HepG2 (cell line): ENCODE data around the gene BEAN1. TPM values are rescaled to one million over a fixed set of nuclear protein-coding genes. Genes with fewer than 3 reads are reported as not detected.

Source experiments
- GATAD1 ChIP-seq: IDR thresholded peaks from 2 replicates; pipeline ENCODE4 v1.6.1; 2016; ENCODE audit warnings: missing genetic modification reagents, missing compliant biosample characterization
- KIAA2018 ChIP-seq: sonication (generic); formaldehyde crosslinking; IDR thresholded peaks from 2 replicates; pipeline ENCODE4 v1.5.0; 2020; ENCODE audit warnings: mild to moderate bottlenecking, missing genetic modification reagents, borderline replicate concordance
- MED1 ChIP-seq: sonication (generic); formaldehyde crosslinking; IDR thresholded peaks from 2 replicates; pipeline ENCODE4 v1.4.0; 2020; ENCODE audit warnings: missing genetic modification reagents
- REPIN1 ChIP-seq: sonication (generic); formaldehyde crosslinking; IDR thresholded peaks from 2 replicates; pipeline ENCODE4 v1.8.0; 2022; ENCODE audit warnings: missing genetic modification reagents, low read depth, mild to moderate bottlenecking, borderline replicate concordance
- RFX5 ChIP-seq: IDR thresholded peaks from 2 replicates; pipeline ENCODE4 v1.6.1; 2011; ENCODE audit warnings: low read depth, low read length, improper control_type of control experiment
- RFXAP ChIP-seq: sonication (generic); formaldehyde crosslinking; IDR thresholded peaks from 2 replicates; pipeline ENCODE4 v1.4.0; 2020; ENCODE audit warnings: missing genetic modification reagents, borderline replicate concordance
- SSRP1 ChIP-seq: IDR thresholded peaks from 2 replicates; pipeline ENCODE4 v1.6.1; 2016; ENCODE audit warnings: control low read depth
- ZMYM4 ChIP-seq: sonication (generic); formaldehyde crosslinking; IDR thresholded peaks from 2 replicates; pipeline ENCODE4 v1.8.1; 2023; ENCODE audit warnings: mild to moderate bottlenecking, missing genetic modification reagents
- ZNF530 ChIP-seq: sonication (generic); formaldehyde crosslinking; IDR thresholded peaks from 2 replicates; pipeline ENCODE4 v1.5.0; 2020; ENCODE audit warnings: low read depth, mild to moderate bottlenecking, missing genetic modification reagents
- ZNF569 ChIP-seq: sonication (generic); formaldehyde crosslinking; IDR thresholded peaks from 2 replicates; pipeline ENCODE4 v1.5.0; 2020; ENCODE audit warnings: mild to moderate bottlenecking, missing genetic modification reagents, moderate library complexity, borderline replicate concordance
- ZNF687 ChIP-seq: sonication (generic); formaldehyde crosslinking; IDR thresholded peaks from 2 replicates; pipeline ENCODE4 v1.5.1; 2020; ENCODE audit warnings: mild to moderate bottlenecking, missing genetic modification reagents, moderate library complexity
- ZNF709 ChIP-seq: sonication (generic); formaldehyde crosslinking; IDR thresholded peaks from 2 replicates; pipeline ENCODE4 v1.5.0; 2020; ENCODE audit warnings: mild to moderate bottlenecking, missing genetic modification reagents
- ZNF782 ChIP-seq: sonication (generic); formaldehyde crosslinking; IDR thresholded peaks from 2 replicates; pipeline ENCODE4 v1.4.0; 2020; ENCODE audit warnings: missing genetic modification reagents, mild to moderate bottlenecking, borderline replicate concordance
- polyA plus RNA-seq, 8 experiments: library from polyadenylated mRNA; depleted of rRNA in 3 of 8; stranded (reverse) in 7 of 8; unstranded in 1 of 8; fragments of >200 nt; fragmentation: Illumina TruSeq in 4 of 8; extraction: Trizol in 4 of 8; gene quantifications; 2 replicates each; pipeline versions ENCODE4 v1.2.1 to v1.2.3, GENCODE V29; 2011 to 2016; ENCODE audit warnings: low read depth in 4 of 8, missing spikeins in 1 of 8, mixed read lengths in 1 of 8; ENCODE audit not compliant: insufficient read depth in 1 of 8
- total RNA-seq, 5 experiments: library from RNA; depleted of rRNA; stranded (reverse); fragments of >200 nt; fragmentation: Illumina TruSeq; extraction: Trizol; gene quantifications; 2 replicates each; pipeline ENCODE4 v1.2.3, GENCODE V29; 2016; ENCODE audit warnings: low read depth in 1 of 5
- TF ChIP-seq, protein P1 (sequence below): sonication (generic); formaldehyde crosslinking; IDR thresholded peaks from 2 replicates; pipeline ENCODE4 v1.5.1; 2020; ENCODE audit warnings: mild to moderate bottlenecking, moderate library complexity, missing genetic modification reagents
- TF ChIP-seq, protein P2 (sequence below): IDR thresholded peaks from 2 replicates; pipeline ENCODE4 v1.6.1; 2016; ENCODE audit warnings: low read depth, borderline replicate concordance

BEAN1 gene
- total and polyA plus RNA-seq, 2 of the 13 experiments (the other 11 are each of a cell fraction or from before 2014, with no cell fraction given): 0.53 to 1.4 TPM

DNA sequence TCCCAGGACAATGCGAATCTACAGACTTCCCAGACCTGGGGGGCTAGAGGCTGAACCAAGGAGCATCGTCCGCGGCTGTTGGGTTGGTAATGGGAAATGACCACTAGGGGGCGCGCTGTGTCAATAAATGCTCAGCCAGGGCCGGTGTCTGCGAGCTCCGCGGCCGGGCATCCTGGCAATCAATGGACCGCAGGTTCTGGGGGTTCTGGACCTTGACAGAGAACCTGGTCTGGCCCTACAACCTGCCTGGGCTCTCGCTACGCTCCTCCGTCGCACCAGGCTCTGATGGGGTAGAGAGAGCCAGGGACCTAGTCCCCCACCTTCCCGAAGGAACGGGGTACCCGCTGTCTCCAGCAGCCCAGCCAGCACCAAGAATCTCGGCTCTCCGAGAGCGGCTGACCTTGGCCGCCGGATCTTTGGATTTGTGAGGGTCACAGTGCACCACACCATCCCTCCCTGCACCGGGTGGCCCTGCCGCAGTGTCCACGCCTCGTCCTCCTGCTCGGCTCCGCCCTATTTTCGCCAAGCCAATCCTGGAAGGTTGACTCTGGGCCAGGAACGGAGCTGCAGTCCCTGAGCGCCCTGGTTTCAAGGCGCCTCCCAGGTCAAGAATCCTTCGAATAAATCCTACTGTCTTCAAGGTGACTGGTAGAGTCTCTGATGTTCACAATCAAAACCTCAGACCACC, 20.4 kb upstream of the BEAN1 start (continued):
- no peak for TF ChIP-seq KIAA2018 (CRISPR knock-in tag)
- peak; percentile 90 for TF ChIP-seq ZNF687 (CRISPR knock-in tag)
- peak; percentile 61; the same call in 1 of the 2 replicates for TF ChIP-seq MED1 (CRISPR knock-in tag)
- TF ChIP-seq, protein P1, sequence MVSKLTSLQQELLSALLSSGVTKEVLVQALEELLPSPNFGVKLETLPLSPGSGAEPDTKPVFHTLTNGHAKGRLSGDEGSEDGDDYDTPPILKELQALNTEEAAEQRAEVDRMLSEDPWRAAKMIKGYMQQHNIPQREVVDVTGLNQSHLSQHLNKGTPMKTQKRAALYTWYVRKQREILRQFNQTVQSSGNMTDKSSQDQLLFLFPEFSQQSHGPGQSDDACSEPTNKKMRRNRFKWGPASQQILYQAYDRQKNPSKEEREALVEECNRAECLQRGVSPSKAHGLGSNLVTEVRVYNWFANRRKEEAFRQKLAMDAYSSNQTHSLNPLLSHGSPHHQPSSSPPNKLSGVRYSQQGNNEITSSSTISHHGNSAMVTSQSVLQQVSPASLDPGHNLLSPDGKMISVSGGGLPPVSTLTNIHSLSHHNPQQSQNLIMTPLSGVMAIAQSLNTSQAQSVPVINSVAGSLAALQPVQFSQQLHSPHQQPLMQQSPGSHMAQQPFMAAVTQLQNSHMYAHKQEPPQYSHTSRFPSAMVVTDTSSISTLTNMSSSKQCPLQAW (CRISPR knock-in tag): no peak; the same call in 1 of the 2 replicates
- TF ChIP-seq ZNF530: no peak
- TF ChIP-seq ZNF569 (CRISPR knock-in tag): no peak
- no peak for TF ChIP-seq RFX5
- TF ChIP-seq ZNF782 (CRISPR knock-in tag): peak; percentile 26; the same call in 1 of the 2 replicates
- no peak for TF ChIP-seq SSRP1 (CRISPR knock-in tag)
- TF ChIP-seq ZNF709 (CRISPR knock-in tag): peak; percentile 21; the same call in 1 of the 2 replicates
- TF ChIP-seq ZMYM4 (CRISPR knock-in tag): no peak; the same call in 1 of the 2 replicates
- TF ChIP-seq GATAD1 (CRISPR knock-in tag): peak; percentile 52
- TF ChIP-seq RFXAP (CRISPR knock-in tag): no peak
- TF ChIP-seq, protein P2, sequence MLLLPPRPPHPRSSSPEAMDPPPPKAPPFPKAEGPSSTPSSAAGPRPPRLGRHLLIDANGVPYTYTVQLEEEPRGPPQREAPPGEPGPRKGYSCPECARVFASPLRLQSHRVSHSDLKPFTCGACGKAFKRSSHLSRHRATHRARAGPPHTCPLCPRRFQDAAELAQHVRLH (CRISPR knock-in tag): peak; percentile 81; the same call in 1 of the 2 replicates
- peak; percentile 90 for TF ChIP-seq REPIN1 (CRISPR knock-in tag)
